ENCODE measurements around the gene STX2.
"Not testable (repeated sequence)": the region's sequence is repeated elsewhere in the genome, so short reads cannot be mapped to it uniquely, and the experiment has no call there.

STX2 gene

DNA sequence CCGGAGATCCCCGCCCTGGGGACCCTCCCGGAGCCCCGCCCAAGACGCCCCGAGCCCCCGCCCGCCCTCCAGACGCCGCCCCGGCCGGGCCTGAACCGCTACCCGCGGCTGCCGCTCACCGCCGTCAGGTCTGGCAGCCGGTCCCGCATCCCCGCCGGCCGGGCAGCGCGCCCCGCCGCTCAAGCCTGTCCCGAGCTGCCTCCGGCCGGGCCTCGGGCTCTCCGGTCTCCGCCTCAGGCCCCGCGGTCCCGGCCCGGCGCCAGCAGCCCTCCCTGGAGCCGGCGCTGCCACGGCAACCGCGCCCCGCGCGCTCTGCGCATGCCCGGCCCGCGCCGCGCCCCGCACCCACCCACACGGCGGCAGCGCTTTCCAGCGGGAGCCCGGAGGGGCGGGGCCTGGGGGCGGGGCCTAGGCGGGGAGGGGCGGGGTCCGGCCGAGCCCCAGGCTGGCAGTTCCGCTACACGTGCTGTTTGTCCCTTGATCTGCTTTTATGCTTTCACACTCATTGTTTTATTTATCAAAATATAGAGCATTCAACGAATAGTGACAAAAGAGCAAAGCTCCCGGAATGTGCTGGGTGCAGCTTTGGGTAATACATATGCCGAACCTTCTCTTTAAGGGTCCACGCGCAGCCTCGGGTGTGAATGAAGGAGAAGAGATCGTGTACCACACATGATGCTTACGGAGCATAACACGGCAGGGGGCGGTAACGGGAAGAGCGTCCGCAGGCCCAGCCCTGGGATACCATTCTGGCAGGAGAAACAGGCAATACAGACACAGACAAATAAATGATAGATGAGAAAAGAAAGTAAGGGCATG lies at the start of gene STX2:
STX2 (minus strand) TSS at position 300 of the 819 bp plus-strand sequence; CDS start at position 149, 151 bp downstream.
- DNase-seq (ENCODE audit: low read depth in 2 of 2): peak; percentile 79 to 81

DNA sequence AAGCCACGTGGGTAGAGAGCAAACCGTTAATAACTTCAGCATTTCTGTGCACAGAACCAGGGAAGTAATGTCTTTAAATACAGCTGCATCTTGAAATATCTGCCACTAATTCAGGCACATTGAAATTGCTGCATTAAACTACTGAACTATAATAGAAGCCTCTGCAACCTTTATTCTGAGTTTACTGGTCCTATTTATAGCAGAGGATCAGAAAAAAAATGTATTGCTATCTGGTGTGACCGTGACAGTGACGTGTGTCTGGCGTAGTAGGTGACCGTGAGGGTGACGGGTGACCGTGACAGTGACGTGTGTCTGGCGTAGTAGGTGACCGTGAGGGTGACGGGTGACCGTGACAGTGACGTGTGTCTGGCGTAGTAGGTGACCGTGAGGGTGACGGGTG lies 48.1 kb upstream of the STX2 start:
- not testable (repeated sequence) for DNase-seq (ENCODE audit: low read depth in 2 of 2)

DNA sequence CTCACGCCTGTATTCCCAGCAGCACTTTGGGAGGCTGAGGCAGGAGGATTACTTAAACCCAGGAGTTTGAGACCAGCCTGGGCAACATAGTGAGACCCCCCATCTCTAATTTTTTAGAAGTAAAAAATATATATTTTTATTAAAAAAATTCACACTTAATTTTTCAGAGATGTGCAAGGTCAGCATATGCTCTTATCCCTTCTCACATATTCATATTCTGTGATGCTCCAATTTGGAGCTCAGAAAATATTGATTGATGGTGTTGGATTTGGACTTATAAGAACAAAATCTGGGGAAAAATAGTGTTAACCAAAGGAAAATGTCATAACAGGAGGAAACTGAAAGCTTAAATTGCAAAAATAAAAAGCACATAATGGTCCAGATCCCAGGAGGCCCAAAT lies 42.5 kb upstream of the STX2 start:
- no peak for DNase-seq (ENCODE audit: low read depth in 2 of 2)

DNA sequence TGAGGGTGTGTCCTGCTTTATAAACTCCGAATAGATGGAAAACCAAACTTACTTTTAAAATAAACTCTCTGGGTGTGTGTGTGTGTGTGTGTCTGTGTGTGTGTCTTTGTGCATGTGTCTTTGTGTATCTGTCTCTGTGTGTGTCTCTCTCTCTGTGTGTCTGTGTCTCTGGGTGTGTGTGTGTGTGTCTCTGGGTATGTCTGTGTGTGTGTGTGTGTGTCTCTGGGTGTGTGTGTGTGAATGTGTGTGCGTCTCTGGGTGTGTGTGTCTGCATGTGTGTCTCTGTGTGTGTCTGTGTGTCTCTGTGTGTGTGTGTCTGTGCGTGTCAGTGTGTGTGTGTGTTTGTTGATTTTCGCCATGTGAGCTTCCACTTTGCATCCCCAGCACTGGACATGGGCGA lies 42.0 kb upstream of the STX2 start:
- DNase-seq (ENCODE audit: low read depth in 2 of 2): no peak

DNA sequence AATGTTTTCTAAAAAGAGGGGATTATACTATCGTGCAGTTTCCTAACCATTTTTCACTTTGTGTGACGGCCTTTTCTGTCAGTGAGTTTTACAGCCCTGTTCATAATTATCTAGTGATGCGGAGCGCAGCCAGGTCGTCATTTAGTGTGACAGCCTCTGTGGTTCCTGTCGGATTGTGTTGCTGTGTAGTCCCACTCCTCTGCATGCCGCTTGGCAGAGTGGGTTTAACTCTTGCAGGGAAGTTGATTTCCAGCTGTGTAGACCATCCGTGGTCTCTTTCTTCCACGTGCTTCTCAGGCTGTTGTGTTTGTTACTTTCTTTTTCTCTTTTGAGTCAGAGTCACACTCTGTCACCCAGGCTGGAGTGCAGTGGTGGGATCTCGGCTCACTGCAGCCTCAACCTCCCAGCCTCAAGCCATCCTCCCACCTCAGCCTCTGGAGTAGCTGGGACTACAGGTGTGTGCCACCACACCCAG lies 41.4 kb upstream of the STX2 start:
- no peak for DNase-seq (ENCODE audit: low read depth in 2 of 2)

DNA sequence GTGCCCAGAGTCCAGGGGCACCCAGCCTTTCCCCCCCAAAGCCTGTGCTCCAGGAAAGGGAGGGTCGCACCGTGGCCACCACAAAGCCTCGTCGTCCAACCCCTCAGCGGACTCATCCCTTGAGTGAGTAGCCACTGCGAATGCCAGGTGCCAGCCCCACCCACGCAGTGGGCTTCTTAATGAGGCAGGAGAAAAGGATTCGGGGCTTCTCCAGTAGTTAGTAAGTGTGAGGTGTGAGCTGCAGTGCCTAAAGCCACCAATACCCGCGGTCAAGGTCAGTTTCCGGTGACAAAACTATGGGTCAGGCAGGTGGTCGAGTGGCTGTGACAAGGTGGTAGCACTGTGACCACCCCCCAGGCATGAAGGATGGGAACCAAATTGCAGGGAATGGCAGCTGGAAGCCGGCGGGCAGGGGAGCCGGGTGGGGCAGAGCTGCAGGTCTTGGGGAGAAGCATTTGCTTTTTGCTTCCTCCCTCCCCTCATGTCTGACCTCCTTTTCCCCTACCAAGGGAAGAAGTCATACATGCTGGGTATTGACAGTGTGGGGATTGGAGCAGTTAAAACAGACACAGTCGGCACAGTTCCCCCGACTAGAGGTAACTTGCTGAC lies 40.8 kb upstream of the STX2 start:
- no peak for DNase-seq (ENCODE audit: low read depth in 2 of 2)

DNA sequence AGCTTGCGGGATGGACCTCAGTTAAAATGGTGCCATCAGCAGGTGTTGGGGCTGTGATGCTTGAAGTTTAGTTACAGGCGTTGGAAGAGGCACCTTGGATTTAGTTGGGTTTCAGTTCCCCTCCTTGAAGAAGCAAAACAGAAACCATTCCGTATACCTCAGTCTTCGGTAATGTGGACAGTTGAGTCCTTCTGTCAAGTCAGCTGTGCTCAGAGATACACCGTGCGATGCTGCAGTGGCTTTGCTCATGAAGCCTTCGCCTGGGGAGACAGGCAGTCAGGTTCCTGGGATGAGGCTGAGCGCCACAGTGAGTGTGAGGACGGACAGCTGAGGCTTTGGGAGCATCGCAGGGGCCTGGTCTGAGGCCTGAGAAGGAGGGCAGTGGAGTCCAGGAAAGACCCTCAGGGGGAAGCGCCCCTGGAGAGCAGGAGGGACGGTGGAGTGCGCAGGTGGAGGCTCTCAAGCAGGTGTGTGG lies 40.2 kb upstream of the STX2 start:
- no peak for DNase-seq (ENCODE audit: low read depth in 2 of 2)

DNA sequence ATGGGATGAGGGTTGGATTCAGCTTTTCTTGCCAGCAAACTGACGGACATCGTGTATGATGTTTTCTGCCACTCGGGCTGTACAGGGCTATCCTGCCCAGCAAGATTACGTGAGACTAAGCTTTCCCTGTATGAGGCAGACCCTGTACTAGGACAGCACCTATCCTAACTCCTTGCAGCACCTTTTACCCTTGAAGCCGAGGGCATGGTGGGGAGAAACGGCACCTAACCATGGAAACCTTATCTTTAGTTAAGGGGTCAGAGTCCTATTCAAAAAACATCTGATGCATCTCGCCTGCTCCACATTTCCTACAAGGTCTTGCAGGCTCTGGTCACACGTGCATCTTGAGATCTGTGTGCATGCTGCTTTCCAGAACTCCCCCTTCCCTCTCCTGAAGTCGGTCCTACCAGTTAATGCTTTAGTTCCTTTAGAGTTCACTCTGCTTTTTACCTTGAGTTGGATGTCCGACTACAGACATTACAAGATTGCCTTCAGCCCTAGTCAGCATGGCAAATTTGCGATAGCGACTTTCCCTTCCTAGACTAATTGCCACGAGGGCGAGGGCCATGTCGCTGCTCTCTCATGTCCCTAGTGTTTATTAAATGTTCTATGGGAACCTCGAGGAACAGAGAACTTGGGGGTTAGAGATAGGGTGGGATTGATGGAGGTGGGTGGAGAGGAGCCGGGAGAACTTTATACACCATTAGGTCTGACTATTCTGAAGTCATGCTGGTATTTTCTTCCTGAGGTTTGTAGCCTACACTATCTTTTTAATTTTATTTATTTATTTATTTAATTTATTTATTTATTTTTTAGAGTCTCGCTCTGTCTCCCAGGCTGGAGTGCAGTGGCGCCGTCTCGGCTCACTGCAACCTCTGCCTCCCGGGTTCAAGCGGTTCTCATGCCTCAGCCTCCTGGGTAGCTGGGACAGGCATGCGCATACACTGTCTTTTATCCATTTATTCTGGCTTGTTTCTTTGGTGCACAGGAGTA lies 39.4 kb upstream of the STX2 start:
- DNase-seq (ENCODE audit: low read depth in 2 of 2): no peak

DNA sequence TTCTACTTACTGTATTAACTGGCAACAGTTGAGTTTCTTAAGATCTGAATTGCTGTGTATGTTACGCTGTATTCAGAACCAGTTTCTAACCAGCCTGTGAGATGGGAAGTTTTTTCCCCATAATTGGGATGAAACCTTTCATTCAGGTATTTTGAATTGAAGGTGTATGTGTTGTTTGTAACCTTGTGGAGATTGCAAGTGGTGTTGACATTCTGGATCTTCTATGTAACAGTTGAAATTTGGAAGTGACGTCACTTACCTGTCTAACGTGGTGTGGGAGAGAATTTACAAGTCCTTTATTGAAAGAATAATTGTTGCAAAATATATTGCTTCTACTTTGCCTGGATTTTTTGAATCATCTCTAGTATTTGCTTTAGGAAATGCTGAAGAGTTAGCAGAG lies 38.3 kb upstream of the STX2 start:
- DNase-seq (ENCODE audit: low read depth in 2 of 2): no peak

DNA sequence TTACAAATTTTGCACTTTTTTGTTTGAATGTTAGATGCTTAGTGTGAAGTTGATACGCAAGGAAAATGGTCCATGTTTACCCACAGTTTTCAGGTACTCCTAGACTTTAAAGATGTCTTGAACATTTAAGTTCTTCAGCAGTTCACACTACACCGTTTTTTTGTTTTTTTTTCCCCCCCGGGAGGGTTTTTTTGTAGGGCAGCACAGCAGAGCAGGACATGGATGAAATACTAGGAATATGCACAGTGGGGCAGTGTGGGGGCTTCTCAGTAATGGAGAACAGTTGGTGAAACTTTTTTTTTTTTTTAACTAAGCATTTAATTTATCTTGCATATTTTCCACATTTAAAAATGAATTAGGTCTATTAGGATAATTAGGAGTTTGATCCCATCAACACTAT lies 37.7 kb upstream of the STX2 start:
- DNase-seq (ENCODE audit: low read depth in 2 of 2): no peak

DNA sequence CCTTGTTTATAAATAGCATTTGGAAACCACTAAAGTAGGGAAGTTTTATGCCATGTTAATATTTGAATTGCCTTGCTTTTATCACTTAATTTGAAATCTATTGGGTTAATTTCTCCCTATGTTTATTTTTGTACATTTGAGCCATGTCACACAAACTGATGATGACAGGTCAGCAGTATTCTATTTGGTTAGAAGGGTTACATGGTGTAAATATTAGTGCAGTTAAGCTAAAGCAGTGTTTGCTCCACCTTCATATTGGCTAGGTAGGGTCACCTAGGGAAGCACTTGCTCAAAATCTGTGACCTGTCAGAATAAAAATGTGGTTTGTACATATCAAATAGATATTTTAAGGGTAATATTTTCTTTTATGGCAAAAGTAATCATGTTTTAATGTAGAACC lies 37.2 kb upstream of the STX2 start:
- no peak for DNase-seq (ENCODE audit: low read depth in 2 of 2)

DNA sequence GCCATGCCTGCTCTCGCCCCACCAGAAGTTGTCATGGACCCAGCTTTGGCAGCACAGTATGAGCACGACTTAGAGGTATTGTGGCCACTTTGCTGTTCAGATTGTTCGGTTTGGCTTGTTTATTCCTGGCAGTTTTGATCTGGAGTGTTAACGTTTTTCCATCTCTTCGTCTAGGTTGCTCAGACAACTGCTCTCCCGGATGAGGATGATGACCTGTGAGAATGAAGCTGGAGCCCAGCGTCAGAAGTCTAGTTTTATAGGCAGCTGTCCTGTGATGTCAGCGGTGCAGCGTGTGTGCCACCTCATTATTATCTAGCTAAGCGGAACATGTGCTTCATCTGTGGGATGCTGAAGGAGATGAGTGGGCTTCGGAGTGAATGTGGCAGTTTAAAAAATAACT lies 36.7 kb upstream of the STX2 start:
- DNase-seq (ENCODE audit: low read depth in 2 of 2): not testable (repeated sequence)

DNA sequence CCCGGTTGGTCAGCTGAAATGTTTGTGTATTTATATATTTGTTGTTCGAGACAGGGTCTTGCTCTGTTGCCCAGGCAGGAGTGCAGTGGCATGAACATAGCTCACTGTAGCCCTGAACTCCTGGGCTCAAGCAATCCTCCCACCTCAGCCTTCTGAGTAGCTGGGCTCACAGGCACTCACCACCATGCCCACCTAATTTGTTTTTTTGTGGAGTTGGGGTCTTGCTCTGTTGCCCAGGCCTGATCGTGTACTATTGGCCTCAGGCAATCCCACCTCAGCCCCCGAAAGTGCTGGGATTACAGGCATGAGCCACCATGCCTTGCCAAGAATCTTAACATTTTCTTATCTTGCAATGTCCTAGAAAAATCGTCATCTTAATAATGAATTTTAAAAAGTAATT lies 36.1 kb upstream of the STX2 start:
- DNase-seq (ENCODE audit: low read depth in 2 of 2): no peak

DNA sequence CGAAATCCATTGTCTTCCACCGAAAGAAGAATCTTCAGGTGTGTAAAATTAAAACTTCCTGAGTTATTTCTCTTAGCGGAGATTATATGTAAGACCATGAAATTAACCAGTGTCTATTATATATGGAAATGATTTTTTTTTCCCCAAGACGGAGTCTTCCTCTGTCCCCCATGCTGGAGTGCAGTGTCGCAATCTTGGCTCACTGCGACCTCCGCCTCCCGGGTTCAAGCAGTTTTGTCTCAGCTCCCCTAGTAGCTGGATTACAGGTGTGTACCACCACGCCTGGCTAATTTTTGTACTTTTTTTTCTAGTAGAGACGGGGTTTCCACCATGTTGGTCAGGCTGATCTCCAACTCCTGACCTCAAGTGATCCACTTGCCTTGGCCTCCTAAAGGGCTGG lies 35.6 kb upstream of the STX2 start:
- DNase-seq (ENCODE audit: low read depth in 2 of 2): no peak

DNA sequence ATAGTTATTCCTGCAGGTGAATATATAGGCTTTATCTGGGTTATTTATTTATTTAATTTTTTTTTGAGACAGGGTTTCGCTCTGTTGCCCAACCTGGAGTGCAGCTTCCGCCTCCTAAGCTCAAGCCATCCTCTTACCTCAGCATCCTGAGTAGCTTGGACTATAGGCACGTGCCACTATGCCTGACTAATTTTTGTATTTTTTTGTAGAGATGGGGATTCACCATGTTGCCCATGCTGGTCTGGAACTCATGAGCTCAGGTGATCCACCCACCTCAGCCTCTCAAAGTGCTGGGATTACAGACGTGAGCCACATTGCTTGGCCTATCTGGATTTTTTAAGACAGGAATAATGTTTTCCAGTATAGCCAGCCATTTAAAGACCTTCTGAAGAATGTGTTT lies 34.8 kb upstream of the STX2 start:
- DNase-seq (ENCODE audit: low read depth in 2 of 2): no peak

DNA sequence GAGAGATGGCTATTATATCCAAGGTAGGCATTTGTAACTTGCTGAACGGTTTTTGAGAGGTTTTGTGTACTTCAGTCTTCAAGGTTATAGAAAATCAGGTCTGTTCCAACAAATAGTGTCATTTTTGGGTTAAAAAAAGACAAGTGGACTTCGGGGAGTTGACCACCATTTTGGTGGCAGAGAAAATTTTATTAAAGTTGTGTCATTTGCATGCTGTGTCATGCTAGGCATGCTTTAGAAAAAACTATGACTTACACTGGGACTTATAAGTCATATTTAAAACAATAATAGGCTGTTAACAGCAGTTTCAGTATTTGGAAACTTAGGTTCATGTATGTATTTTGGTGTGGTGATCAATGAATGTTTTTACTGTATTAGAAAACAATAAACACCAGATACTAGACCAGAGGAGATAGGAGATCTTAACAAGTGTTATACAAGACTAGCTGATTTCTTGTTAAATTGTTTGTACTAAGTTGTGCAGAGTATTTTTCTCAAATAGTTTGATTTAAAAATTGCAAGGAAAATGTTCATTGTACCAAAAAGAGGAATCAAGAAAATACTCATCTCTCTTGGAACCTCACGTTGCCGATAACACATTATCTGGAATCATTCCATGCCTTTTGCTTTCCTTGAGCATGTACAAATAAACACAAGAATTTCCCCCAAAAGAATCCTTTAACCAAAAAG lies 34.2 kb upstream of the STX2 start:
- no peak for DNase-seq (ENCODE audit: low read depth in 2 of 2)

DNA sequence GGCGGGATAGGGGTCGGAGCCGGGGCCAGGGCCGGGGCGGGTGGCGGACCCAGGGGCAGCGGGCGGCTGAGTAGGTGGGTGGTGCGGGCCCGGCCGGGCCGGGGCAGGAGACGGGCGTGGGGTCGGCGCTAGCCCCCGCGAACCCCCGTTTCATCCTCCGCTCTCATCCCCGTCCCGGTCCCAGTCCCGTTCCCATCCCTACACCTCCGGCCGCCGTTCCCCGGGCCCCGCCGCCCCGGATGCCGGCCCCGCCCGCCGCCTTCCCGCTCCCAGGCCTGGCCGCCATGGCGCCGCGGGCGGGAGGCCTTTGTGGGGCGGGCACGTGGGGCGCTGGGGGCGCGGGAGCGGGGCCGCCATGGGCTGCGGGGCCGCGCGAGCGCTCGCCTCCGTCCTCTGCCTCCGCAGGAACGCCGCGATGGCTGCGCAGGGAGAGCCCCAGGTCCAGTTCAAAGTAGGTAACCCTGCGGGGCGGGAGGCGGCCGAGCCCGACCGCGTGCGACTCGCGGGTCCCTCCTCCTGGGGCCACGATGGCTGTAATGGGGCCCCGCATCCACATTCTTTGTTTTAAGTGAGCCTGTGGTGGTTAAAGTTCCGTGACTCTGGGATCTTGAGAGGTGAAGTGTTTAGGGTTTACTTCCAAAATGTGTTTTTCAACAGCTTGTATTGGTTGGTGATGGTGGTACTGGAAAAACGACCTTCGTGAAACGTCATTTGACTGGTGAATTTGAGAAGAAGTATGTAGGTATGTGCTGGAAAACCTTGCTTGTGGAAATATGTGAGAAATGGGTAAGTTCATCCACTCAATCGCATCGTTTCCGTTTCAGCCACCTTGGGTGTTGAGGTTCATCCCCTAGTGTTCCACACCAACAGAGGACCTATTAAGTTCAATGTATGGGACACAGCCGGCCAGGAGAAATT lies 33.4 kb upstream of the STX2 start:
- DNase-seq (ENCODE audit: low read depth in 2 of 2): peak; percentile 3 to 21

DNA sequence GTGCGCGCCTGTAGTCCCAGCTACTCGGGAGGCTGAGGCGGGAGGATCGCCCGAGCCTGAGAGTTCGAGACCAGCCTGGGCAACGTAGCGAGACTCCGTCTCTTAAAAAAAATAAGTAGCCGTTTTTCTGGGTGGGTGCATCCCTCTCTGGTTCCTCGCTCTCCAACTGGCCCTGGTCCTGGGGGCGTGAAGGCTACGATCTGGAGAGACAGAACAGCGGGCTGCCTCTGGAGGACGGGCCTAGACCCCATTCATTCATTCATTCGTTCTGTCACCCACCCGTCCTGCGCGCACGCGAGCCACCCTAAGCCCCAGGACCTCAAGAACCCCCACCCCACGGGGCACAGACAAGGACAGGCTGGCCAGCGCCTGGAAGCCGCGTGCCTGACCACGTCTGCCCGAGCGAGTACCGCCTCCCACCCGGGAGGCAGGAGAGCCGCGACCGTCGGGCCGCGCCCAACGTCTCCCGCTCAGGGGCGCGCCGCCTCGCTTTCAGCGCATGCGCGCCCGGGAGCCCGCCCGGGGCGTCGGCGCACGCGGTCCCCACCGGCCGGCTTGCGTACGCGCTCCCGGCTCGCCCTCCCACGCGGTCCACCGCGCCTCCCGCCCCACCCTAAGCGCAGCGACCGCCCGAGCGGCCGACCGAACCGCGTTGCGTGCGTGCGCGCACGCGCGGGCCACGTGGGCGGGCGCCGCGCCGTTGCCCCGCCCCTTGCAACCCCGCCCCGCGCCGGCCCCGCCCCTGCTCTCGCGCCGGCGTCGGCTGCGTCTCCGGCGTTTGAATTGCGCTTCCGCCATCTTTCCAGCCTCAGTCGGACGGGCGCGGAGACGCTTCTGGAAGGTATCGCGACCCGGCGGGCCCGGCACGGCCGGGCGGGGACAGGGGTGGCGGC lies 32.5 kb upstream of the STX2 start, which contains the start of gene RAN:
RAN (plus strand) TSS at position 781 of the 893 bp plus-strand sequence. CDS start 528 bp downstream, outside the sequence.
- peak; percentile 78 to 84 for DNase-seq (ENCODE audit: low read depth in 2 of 2)

All from stimulated activated CD8-positive, alpha-beta memory T cell treated with anti-CD3 and anti-CD28 coated beads, Interleukin-7, amount 100 ng/mL, for 1 hour (primary cell).